ENCODE data around the gene ALLC.

The ALLC gene

DNA sequence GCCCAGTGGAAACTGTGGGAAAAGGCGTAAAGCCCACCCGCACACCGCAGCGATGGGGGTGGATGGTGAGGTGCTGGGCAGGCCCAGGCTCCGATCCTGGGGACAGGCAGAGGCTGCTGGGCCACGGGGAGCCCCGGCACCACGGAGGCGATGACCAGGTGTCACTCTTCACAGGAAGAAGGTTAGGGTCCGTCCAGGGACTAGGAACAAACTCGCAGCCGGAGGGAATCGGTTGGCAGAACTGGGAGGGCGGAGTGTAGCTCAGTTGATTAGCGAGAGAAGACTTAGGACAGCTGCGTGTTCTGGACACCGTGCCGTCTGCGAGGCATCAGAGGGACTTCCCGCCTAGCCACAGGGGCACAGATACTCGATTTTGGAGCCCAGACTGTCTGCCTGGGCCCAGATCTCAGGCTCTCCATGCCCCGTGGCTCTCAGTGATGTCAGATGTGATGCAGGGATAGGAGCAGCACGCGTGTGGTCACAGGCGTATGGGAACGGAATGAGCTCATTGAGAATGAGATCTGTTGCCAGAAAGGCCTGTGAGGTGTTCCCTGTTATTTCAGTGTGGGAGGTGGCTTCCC, 16.1 kb upstream of the ALLC start:
- no peak for DNase-seq

DNA sequence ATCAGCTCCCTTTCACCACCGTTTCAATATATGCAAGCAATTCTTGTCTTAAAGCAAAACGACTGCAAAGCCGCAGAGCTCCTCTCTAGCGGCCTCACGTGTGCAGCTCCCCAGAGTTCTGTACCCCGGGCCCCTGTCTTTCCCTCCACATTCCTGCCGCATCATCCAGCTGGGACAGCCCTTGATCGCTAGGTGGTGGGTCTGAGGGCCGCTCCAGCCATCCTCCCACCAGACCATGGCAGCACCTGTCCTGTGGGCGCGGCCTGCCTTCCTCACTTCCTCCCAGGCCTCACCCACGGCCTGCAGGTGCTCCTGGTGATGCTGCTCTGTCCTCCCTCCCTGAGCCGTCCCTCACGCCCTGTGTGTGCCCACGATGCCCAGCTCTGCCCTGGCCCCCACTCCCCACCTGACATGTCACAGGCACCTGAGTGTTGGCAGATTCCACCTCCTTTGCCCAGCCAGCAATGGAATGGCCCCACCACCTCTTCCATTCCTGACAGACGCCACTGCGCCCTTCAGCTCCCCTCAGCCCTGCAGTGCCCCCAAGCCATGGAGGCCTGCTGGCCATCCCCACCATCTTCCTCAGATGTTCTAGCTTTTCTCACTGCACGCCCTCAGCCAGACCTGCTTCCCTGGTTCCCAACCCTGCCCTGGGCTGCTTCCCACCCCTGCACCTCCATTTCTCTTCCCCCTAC, 15.3 kb upstream of the ALLC start:
- no peak for DNase-seq

DNA sequence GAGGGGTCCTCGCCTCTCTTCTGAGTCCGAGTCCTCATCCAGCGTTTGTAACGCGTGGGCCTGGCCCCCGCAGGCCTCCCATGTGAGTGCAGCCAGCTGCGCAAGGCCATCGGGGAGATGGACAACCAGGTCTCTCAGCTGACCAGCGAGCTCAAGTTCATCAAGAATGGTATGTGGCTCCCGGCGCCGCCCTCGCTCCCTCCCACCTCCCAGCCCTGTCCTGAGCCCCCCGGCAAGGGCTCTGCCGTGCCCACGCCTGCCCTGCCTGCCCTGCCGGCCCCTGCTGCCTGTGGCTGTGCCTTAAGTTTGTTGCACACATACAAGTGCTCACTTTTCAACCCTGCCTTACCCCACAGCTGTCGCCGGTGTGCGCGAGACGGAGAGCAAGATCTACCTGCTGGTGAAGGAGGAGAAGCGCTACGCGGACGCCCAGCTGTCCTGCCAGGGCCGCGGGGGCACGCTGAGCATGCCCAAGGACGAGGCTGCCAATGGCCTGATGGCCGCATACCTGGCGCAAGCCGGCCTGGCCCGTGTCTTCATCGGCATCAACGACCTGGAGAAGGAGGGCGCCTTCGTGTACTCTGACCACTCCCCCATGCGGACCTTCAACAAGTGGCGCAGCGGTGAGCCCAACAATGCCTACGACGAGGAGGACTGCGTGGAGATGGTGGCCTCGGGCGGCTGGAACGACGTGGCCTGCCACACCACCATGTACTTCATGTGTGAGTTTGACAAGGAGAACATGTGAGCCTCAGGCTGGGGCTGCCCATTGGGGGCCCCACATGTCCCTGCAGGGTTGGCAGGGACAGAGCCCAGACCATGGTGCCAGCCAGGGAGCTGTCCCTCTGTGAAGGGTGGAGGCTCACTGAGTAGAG, 14.4 kb upstream of the ALLC start:
- DNase-seq = no peak

DNA sequence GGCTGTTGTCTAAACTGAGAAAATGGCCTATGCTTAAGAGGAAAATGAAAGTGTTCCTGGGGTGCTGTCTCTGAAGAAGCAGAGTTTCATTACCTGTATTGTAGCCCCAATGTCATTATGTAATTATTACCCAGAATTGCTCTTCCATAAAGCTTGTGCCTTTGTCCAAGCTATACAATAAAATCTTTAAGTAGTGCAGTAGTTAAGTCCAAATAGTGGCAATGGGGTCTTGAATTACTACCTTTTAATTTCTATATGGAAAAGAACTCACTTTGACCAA, 13.8 kb upstream of the ALLC start:
- no peak for DNase-seq

DNA sequence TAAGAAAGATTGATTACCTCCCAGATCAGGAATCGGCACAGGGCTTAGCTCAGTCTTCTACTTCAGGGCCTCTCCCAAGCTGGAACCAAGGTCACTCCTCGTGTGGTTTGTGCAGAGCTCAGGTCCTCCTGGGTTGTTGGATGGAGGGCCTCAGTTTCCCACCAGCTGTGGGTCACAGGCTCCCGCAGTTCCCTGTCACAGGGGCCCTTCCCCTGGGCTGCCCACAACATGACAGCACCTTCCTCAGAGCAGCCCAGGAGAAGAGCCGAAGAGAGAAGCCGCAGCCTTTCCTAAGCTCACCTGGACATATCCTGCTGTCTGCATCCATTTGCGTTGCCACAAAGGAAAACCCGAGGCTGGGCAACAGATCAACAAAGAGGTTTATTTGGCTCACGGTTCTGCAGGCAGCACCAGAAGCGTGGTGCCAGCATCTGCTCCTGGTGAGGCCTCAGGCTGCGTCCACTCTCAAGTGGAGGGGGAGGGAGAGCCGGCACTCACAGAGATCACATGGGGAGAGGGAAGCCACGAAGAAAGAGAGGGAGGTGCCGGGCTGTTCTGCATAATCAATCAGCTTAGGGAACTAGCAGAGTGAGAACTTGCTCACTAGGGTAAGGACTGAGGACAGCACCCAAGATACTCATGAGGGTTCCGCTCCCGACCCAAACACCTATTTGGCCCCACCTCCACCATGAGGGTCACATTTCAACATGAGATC, 13.0 kb upstream of the ALLC start:
- DNase-seq = no peak

DNA sequence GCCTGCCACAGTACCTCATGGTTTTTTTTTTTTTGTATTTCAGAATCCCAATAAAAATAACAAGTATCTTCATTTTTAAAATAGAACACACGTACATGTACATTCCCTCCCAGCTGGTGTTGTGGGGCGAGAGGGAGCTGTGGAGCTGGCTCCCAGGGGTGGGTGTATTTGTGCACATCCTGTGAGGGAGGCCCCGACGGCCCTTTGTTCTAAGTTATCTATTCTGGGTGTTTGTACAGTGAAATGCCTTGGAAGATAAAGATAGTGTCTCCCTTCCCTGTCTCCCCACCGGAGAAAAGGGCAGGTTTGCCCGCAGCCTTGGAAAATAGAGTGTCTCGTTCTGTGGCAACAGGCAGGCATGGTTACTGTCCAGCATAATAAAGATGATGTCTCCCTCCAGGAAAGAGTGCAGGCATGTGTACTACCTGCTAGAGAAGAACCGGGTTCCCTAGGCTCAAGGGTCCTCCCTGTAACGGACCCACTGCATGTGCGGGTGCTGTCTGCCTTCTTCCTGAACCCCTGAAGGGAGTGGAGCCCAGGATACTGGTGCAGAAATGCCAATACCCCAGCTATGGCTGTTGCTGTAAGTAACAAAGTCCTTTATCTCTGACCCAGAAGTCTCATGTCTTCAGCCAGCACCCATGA, 12.1 kb upstream of the ALLC start:
- DNase-seq = no peak

DNA sequence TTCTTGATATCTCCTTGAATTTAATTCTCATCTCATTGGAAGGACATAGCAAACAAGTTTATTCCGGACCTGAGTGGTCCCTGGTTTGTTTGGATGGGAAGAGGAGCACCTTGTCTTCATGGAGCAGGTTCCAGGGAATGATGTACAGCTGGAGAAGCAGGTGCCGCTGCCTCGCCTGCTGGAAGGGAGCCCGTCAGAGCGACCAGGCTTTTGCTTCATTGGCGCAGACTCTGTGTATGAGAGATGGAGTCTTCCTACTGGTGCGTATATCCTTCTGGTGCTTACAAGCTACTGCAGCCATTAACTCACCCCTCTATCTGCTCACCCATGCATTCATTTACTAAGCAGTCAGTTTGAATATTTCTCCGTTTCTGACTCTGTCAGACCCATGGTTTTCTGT, 11.6 kb upstream of the ALLC start:
- no peak for DNase-seq

DNA sequence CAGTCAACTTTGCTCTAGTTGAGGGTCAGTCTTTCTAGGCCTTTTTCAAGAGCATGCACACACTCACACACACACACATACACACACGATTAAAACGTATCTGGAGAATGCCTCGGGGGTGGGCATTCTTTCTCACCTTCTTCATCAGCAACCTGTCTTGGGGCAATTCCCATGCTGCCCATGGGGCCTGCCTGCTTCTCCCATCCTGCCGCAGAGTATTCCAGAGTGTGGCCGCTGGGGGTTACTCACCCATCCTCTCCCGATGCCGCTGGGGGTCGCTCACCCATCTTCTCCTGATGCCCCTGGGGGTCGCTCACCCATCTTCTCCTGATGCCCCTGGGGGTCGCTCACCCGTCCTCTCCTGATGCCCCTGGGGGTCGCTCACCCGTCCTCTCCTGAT, 10.8 kb upstream of the ALLC start:
- DNase-seq = no peak

DNA sequence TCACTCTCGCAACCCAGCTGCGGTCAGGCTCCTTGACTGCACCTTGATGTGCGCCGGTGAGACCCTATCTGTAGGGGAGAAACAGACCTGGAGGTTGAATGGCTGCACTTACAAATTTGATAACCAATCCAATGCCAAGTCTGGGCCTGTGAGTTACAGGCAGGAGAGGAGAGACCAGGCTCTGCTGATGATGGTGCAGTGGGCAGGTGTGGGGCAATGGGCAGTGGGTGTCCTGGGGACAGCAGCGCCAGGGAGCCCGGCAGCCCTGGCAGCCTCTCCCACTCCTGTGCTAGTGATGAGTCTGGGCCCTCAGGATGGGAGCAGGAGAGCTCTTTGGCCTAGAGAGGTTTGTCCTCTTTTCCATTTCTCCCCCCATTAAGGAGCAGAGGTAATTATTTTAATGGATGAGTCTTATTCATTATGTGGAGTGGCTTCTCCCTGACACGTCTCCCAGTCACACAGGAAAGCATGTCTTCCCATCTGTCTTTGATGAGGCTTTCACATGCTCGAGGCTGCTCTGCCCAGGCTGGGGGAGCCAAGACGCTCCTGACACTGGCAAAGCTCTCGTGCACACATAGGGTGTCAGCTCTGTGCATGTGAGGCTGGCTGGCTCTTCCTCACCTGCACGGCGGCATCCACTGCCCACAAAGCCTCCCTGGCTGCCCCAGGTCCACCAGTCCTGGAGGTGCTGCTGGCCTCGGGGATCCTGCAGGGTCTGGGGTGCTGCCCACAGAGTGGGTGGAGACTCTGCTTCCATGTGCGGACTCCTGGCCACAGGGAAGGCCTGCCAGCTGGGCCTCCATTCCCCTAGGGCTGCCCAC, 10.0 kb upstream of the ALLC start:
- no peak for DNase-seq

DNA sequence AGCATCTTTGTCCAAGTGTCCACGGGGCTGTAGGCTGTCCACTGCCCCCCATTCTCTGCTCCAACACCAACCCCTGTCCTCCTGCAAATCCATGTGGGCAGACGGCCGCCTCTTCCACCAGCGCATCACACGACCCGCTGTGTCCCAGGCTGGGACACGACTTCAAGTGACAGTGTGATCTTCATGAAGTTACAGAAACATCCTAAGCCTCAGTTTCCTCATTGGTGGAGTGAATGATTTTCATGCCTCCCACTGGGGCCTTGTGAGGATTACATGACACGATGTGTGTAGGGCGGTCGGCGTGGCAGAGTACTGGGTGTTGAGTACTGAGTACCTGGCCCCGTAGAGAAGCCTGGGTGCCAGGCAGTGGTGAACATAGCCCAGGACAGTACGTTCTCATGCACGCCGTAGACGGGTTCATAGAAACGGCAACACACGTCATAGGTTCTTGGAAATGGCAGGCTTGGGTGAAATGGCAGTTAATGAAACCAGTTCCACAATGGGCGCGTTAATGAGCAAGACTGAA, 9.3 kb upstream of the ALLC start:
- DNase-seq = no peak

DNA sequence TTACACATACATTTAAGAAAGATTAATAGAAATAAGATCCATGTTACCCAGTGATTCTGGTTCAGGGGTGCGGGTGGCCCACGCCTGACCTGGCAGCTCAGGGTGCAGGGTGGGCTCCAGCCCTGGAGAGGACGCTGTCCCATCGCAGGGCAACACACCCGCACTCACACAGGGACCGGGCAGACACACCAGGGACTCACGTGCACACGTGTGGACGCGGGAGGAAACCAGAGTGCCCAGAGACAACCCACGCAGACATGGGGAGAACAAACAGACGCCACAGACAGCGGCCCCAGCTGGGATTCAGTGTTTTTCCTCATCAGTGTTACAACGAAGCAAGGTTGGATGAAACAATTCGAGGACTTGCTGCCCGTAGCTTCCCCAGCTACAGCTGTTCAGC, 8.4 kb upstream of the ALLC start:
- no peak for DNase-seq

DNA sequence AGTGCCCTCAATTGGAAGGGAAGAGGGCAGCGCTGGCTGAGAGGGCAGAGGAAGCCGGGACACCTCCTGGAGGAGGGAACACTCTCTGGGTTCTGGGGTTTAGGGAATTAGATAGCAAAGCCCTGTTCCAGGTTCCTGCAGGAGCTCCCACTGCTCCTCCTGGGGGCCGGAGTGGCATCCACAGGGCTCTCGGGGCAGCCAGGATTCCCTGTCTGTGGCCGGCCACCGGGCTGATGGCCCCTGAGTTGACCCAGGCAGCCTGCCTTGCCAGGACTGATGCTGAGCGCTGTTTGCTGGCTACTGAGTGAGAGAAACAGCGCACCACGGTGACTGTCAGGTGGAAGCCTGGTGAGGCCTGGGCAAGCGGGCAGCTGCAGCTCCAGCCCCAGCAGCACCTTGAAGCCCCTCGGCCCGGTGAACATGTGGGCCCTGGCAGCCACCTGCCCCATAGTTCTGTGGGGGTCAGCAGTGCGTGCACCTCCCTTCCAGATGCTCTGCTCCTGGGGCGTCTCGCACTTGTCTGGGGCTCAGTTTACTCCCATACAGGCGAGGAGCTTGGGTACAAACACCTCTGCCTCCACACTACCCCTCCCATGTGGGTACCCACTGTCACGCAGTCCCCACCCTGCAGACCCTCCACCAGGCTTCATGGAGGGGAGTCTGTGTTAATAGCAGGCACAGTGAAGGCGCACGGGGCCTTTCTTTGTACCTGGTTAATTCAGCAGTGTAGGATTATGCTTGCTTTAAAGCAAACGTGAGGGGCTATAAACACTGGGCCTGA, 7.7 kb upstream of the ALLC start:
- no peak for DNase-seq

DNA sequence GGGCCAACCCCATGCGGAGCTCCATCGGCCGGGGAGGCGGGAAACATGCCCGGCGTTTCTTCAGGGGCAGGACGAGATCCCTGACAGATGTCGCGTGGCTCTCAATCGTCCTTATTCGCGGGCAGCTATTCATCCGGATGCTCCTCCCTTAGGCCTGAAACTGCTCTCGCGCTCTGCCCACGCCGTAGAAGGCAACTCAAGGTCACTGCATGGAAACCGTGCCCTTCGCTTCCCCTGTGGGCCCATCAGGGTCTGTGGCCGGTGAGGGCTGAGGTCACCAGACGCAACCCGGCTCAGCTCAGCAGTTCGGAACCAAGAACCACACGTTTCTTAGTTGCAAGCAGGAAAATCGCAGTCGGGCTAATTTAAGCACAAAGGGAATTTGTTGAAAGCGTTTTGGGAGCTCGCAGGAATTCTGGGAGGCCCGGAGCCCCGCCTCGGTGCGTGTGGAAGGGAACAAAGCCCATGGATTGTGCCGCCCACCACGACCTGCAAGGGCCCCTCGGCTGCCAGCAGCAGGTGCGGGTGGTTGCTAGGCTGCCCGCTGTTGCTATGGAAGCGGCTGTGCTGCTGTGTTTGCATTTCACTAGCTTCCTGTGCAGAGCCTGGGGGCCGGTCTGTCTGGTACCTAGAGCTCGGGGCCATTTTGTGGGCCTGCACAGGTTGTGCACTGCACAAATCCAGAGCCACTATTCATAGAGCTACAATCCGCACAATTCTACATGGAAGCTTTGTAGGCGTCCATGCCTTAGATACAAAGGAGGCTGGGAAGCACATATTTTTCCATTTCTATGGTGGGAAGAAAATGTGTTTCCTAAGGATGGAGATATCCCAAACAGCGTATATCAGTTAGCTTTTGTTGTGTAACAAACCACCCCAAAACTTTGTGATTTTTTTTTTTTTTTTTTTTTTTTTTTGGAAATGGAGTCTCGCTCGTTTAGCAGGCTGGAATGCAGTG, 6.0 kb upstream of the ALLC start:
- DNase-seq = peak; percentile 54

DNA sequence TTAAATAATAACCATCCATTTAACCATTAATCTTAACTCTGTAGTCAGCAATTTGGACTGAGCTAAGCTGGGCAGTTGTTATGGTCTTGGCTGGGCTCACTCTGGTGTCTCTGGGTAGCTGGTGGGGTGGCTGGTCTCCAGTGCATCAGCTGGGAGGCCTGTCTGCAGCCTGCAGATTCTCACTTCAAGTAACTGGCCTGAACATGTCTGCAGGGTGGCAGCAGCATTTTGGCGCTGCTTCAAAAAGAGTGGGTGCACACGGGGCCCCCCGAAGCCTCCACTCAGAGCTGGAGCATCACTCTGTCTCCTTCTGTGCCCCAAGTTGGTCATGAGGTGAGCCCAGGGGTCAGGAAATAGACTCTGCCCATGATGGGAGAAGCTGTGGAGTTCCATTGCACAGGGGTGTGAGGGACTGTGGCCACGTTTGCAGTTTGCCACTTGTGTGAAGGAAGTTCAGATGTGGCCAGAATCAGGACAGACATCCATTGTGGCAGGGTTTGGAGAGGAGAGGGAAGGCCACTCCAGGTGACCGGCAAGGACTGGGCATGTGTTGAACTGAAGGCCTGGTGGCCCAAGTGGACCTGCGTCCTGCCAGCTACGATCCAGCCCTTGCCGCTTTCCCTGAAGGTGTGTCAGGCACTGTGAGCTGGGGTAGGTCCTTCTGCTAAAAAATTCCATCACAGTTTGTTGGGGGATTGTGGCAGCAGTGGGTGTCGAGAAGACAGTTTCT, 4.9 kb upstream of the ALLC start:
- no peak for DNase-seq

DNA sequence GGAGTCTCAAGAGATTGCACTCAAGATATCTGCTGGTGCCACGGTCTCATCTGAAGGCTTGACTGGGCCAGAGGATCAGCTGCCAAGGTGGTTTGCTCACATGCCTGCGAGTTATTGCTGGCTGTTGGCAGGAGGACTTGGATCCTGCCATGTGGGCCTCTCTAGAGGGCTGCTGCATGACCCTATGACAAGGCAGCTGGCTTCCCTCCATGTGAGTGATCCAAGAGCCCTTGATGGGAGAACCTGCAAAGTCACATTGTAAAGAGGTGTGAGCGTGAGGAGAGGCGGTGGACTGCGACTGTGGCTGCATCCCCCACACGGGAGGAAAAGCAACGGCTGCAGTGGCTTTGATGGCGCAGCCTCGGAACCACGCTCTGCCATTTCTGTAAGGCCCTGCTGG, 4.0 kb upstream of the ALLC start:
- DNase-seq = no peak

DNA sequence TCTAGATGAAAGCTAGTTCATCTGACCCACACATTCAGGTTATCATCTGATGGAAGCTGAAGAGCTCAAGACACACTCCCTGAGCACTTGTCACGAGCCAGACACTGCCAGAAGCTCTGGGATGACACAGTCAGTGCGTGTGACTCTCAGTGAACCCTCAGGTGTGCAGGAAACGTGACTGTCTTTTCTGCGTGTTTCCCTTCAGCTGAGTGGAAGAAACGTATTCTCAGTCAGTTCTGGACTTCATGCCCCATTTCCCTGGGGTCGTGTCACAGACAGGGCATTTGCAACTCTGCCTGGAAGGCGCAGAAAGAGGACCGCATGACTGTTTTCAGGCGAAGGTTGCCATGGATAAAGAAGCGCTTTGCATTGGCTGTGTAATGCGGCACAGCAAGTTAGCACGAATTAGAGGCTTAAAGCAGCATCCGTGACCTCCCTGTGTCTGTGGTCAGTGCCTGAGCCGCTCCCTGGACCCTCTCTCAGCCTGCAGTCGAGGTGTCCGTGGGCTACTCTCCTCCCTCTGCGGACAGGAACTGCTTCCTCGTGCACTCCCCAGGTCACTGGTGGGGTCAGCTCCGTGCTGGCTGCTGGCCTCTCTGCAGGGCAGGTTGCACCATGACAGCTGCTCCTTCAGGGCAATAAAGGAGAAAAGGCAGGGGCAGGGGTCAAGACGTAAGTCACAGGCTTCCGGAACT, 3.3 kb upstream of the ALLC start:
- DNase-seq = no peak

DNA sequence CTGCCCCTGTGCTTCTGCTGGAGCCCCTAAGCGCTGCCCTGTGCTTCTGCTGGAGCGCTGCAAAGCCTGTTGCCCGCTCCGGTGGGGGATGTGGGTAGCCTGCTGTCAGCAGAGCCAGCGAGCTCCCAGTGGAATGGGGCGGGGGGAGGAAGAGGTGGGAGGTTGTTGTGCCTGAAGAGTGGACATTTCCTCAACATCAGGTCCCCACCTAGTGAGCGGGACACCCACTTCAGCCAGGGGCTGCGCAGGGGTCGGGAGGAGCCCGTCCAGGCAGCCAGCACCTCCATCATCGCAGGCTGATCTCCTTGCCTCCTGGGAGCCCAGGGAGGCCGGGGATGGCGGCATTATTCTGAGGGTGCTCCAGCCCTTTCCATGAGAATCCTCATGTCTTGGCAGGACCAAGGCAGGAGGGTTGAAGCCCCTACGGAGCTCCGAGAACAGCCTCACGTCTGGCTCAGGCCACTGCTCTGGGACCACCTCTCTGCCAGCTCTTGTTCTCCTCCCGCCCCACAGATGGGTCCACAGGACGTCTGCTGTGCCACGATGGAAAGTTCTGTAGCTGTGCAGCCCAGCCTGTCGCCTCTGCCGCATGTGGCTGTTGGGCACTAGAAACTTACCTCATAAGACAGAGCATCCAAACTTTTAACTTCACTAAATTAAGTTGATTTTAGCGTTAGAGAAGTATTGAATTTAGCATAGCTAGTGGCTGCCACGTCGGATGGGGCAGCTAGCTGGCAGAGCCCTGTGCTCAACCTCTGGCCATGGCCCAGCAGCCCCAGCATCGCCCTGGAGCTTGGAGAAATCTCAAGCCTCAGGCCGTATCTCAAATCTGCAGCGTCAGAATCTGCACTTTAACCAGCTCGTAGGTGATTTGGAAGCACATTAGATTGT, 1.9 kb upstream of the ALLC start:
- DNase-seq = no peak

Measured in hematopoietic multipotent progenitor cell treated with erythropoietin and hydrocortisone succinate and interleukin-3 and kit ligand, for 6 days (in vitro differentiated cells).